Astrocyte (in vitro differentiated cells and primary cell): Measurements from ENCODE around the gene RITA1.

Source experiments
- CTCF ChIP-seq: IDR thresholded peaks from 2 replicates; pipeline ENCODE4 v1.5.1; 2011; ENCODE audit warnings: low read depth, mild to moderate bottlenecking, inconsistent platforms, low read length, moderate library complexity; ENCODE audit not compliant: insufficient read depth
- EZH2 ChIP-seq: IDR thresholded peaks from 2 replicates; pipeline ENCODE4 v1.6.1; 2012; ENCODE audit warnings: mild to moderate bottlenecking, low read length, inconsistent platforms; ENCODE audit not compliant: insufficient read depth

GRCh38 chr12:113158439-113159203 is 26.9 kb upstream of the RITA1 start:
- TF ChIP-seq CTCF (no peak), EZH2 (no peak)
